Measurements from ENCODE around the gene SLC25A33.

Gene SLC25A33

DNA sequence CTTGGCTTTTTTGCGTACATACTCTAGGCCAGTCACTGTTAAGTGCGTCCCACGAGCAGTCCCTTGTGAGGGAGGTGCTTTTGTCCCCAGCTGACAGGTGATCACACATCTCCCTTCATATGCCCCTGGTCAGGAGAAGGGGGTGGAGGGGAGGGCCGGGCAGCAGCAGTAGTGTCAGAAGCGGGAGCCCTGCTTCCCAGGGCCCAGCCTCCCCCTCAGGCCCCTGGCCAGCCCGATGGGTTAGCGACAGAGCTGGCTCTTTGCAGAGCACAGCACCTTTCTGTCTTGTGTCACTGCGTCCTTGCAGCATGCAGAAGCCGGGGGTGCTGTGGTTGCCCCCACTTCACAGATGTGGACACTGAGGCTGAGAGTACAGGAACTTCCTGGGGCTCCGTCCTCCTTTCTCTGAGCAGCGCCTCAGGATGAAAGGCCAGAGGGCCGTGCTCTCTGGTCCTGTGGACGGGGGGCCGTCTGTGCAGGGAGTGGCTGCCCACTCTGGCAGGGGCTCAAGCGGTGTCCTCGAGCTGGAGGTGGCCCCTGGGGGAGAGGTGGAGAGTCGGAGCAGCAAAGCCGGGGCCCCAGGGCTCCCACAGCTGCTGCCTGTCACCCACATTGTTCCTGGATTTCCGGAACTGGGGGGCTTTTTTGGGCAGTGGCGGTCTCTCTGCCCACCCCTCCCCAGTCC lies 55.3 kb downstream of the SLC25A33 start:
- DNase-seq (ENCODE audit: low read depth in 1 of 2, low spot score in 1 of 2): no peak
- no peak overlapping the region for H3K27ac ChIP-seq (replicated peaks)
- TF ChIP-seq, protein P1, sequence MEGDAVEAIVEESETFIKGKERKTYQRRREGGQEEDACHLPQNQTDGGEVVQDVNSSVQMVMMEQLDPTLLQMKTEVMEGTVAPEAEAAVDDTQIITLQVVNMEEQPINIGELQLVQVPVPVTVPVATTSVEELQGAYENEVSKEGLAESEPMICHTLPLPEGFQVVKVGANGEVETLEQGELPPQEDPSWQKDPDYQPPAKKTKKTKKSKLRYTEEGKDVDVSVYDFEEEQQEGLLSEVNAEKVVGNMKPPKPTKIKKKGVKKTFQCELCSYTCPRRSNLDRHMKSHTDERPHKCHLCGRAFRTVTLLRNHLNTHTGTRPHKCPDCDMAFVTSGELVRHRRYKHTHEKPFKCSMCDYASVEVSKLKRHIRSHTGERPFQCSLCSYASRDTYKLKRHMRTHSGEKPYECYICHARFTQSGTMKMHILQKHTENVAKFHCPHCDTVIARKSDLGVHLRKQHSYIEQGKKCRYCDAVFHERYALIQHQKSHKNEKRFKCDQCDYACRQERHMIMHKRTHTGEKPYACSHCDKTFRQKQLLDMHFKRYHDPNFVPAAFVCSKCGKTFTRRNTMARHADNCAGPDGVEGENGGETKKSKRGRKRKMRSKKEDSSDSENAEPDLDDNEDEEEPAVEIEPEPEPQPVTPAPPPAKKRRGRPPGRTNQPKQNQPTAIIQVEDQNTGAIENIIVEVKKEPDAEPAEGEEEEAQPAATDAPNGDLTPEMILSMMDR (IDR thresholded peaks at IDR 0.05; ENCODE audit: insufficient read depth, low read length): no peak
- H3K27me3 ChIP-seq (ENCODE audit: insufficient read depth, poor library complexity, severe bottlenecking): no peaks in the 10 kb centered on the region
- no peak overlapping the region for H3K4me3 ChIP-seq (replicated peaks; ENCODE audit: insufficient read depth, low read length)

GRCh38 chr1:9595156-9595967 lies 56.1 kb downstream of the SLC25A33 start:
- H3K27ac ChIP-seq (replicated peaks): no peak overlapping the region
- no peaks in the 10 kb centered on the region for H3K27me3 ChIP-seq (ENCODE audit: insufficient read depth, poor library complexity, severe bottlenecking)
- DNase-seq (ENCODE audit: low read depth in 1 of 2, low spot score in 1 of 2): no peak
- H3K4me3 ChIP-seq (replicated peaks; ENCODE audit: insufficient read depth, low read length): no peak overlapping the region
- TF ChIP-seq POLR2AphosphoS5 (IDR thresholded peaks at IDR 0.05; ENCODE audit: low read depth): no peak
- TF ChIP-seq GABPA (IDR thresholded peaks at IDR 0.05; ENCODE audit: low read depth): no peak
- no peak for TF ChIP-seq SPI1 (IDR thresholded peaks at IDR 0.05; ENCODE audit: borderline replicate concordance, low read depth)
- no peak for TF ChIP-seq REST (IDR thresholded peaks at IDR 0.05; ENCODE audit: insufficient replicate concordance, low read depth)
- TF ChIP-seq, protein P1 (IDR thresholded peaks at IDR 0.05; ENCODE audit: insufficient read depth, low read length): no peak

DNA sequence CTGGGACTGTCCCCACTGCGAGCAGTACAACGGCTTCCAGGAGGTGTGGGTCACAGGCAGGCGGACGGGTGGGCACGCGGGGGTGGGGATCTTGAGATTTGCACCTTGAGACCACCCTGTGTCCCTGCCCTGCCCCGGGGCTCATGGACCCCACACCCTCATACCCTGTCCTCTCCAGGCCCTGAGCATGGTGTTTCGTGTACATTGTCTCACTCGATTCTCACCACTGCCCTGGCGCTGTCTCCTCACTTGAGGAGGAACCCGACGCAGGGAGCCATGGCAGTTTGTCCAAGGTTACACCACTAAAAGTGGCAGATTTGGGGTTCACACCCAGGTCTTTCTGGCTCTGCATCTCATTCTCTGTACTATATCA lies 56.7 kb downstream of the SLC25A33 start:
- DNase-seq (ENCODE audit: low read depth in 1 of 2, low spot score in 1 of 2): no peak
- Histone ChIP-seq H3K27ac (replicated peaks) (no peak overlapping the region), H3K4me3 (replicated peaks; ENCODE audit: insufficient read depth, low read length) (no peak overlapping the region), H3K27me3 (ENCODE audit: insufficient read depth, poor library complexity, severe bottlenecking) (no peaks in the 10 kb centered on the region)
- no peak for TF ChIP-seq SPI1 (IDR thresholded peaks at IDR 0.05; ENCODE audit: borderline replicate concordance, low read depth)
- no peak for TF ChIP-seq POLR2AphosphoS5 (IDR thresholded peaks at IDR 0.05; ENCODE audit: low read depth)
- TF ChIP-seq, protein P1 (IDR thresholded peaks at IDR 0.05; ENCODE audit: insufficient read depth, low read length): no peak
- no peak for TF ChIP-seq REST (IDR thresholded peaks at IDR 0.05; ENCODE audit: insufficient replicate concordance, low read depth)
- TF ChIP-seq GABPA (IDR thresholded peaks at IDR 0.05; ENCODE audit: low read depth): no peak
